B cell (primary cell): ENCODE results near the gene PAQR5. TPM values are rescaled to one million over a fixed set of nuclear protein-coding genes. Genes with fewer than 3 reads are reported as not detected.

Source experiments
- ATAC-seq: fragments of 200-7000 bp; cut with Tn5 transposase; one replicate; pipeline ENCODE4 v1.10.0; 2021; ENCODE audit warnings: low read depth, mild to moderate bottlenecking, moderate number of reproducible peaks, moderate library complexity
- CTCF ChIA-PET: fragments of 350-600 bp; sonication (Branson Sonifier 250); formaldehyde crosslinking; loops from one replicate; lab custom pipeline; 2021; ENCODE audit warnings: antibody characterized with exemption, inconsistent platforms; lab: Charles Lee
- POLR2A ChIA-PET: fragments of 350-600 bp; sonication (Branson Sonifier 250); formaldehyde crosslinking; loops from one replicate; lab custom pipeline; 2021; ENCODE audit warnings: antibody characterized with exemption; lab: Charles Lee
- DNase-seq: peaks from one replicate; pipeline ENCODE4 v3.0.0; 2013
- H2AFZ ChIP-seq: 2 replicates; pipeline ENCODE4 v1.6.1; 2012; ENCODE audit warnings: mild to moderate bottlenecking, low read depth, low read length; ENCODE audit not compliant: insufficient read depth, poor library complexity, severe bottlenecking
- H3K27ac ChIP-seq, 2 donors: 1 replicate in 1 of 2; 2 replicates in 1 of 2; pipeline ENCODE4 v1.5.1; 2012 to 2013; ENCODE audit warnings: low read length in 2 of 2, mild to moderate bottlenecking in 2 of 2, moderate library complexity in 1 of 2
- H3K27me3 ChIP-seq, 4 experiments: fragments of 200-600 bp in 1 of 4; sonication (generic) in 1 of 4; replicated peaks in 1 of 4; 1 replicate in 2 of 4; 2 replicates in 2 of 4; pipeline versions ENCODE4 v1.6.1 to v1.7.0; 2013 to 2016; ENCODE audit warnings: low read length in 3 of 4, mild to moderate bottlenecking in 2 of 4, mixed read lengths in 1 of 4, moderate library complexity in 1 of 4; ENCODE audit not compliant: insufficient read depth in 4 of 4, control insufficient read depth in 3 of 4; ENCODE audit errors: control extremely low read depth in 1 of 4
- H3K36me3 ChIP-seq, 2 experiments: replicated peaks in 1 of 2; 1 replicate in 1 of 2; 2 replicates in 1 of 2; pipeline versions ENCODE4 v1.6.1 to v1.7.1; 2013; ENCODE audit warnings: low read length in 1 of 2; ENCODE audit not compliant: insufficient read depth in 2 of 2, control insufficient read depth in 1 of 2; ENCODE audit errors: control extremely low read depth in 1 of 2, extremely low read depth in 1 of 2
- H3K4me1 ChIP-seq, 2 donors: fragments of 200-600 bp in 1 of 2; sonication (generic) in 1 of 2; 1 replicate in 1 of 2; 2 replicates in 1 of 2; pipeline versions ENCODE4 v1.5.1 to v1.6.1; 2013 to 2017; ENCODE audit warnings: low read length in 2 of 2; ENCODE audit not compliant: control insufficient read depth in 2 of 2, insufficient read depth in 2 of 2
- H3K4me2 ChIP-seq: replicated peaks from 2 replicates; pipeline ENCODE3; 2012; ENCODE audit warnings: mild to moderate bottlenecking, low read depth, low read length; ENCODE audit not compliant: poor library complexity, severe bottlenecking
- H3K4me3 ChIP-seq, 5 experiments: fragments of 200-600 bp in 1 of 5; sonication (generic) in 1 of 5; 1 replicate in 3 of 5; 2 replicates in 2 of 5; pipeline versions ENCODE4 v1.5.1 to v1.7.0; 2011 to 2016; ENCODE audit warnings: low read length in 4 of 5, mild to moderate bottlenecking in 4 of 5, low read depth in 2 of 5, control low read depth in 1 of 5, moderate library complexity in 1 of 5; ENCODE audit not compliant: insufficient read depth in 1 of 5; ENCODE audit errors: control extremely low read depth in 1 of 5, extremely low read depth in 1 of 5
- H3K79me2 ChIP-seq: fragments of 200-600 bp; sonication (generic); one replicate; pipeline ENCODE4 v1.6.0; 2016; ENCODE audit warnings: low read length; ENCODE audit not compliant: control insufficient read depth, insufficient read depth
- H3K9ac ChIP-seq: fragments of 200-600 bp; sonication (generic); 2 replicates; pipeline ENCODE4 v1.6.1; 2017; ENCODE audit warnings: mild to moderate bottlenecking, low read length, moderate library complexity
- H3K9me3 ChIP-seq, 3 donors: one replicate each; pipeline versions ENCODE4 v1.6.1 to v1.7.1; 2013; ENCODE audit warnings: low read length in 2 of 3; ENCODE audit not compliant: control insufficient read depth in 2 of 3, insufficient read depth in 1 of 3; ENCODE audit errors: control extremely low read depth in 1 of 3
- H4K20me1 ChIP-seq: 2 replicates; pipeline ENCODE4 v1.6.0; 2012; ENCODE audit warnings: mild to moderate bottlenecking, low read length; ENCODE audit not compliant: insufficient read depth, control insufficient read depth, poor library complexity, severe bottlenecking
- H3K27ac Mint-ChIP-seq: one replicate; pipeline ENCODE4 v1.8.0; 2021; ENCODE audit warnings: mixed read lengths
- H3K27me3 Mint-ChIP-seq: one replicate; pipeline ENCODE4 v1.8.0; 2021; ENCODE audit warnings: mixed read lengths
- H3K4me1 Mint-ChIP-seq: one replicate; pipeline ENCODE4 v1.8.0; 2021; ENCODE audit warnings: mixed read lengths
- H3K4me3 Mint-ChIP-seq: one replicate; pipeline ENCODE4 v1.8.0; 2021; ENCODE audit warnings: mixed read lengths
- H3K9me3 Mint-ChIP-seq: one replicate; pipeline ENCODE4 v1.8.0; 2022; ENCODE audit warnings: mixed read lengths; ENCODE audit not compliant: insufficient read depth
- EZH2 ChIP-seq: IDR thresholded peaks from 2 replicates; pipeline ENCODE4 v1.6.1; 2012; ENCODE audit warnings: borderline replicate concordance, low read depth, mild to moderate bottlenecking, moderate library complexity, low read length; ENCODE audit not compliant: insufficient read depth, poor library complexity, severe bottlenecking
- WGBS: methylation state at CpG from one replicate; pipeline ENCODE4 v1.1.5; 2013; ENCODE audit warnings: missing lambda C conversion rate; ENCODE audit not compliant: insufficient coverage; 5-methylcytosine and 5-hydroxymethylcytosine counted together
- intact Hi-C: fragments of 100-400 bp; cut with micrococcal nuclease; formaldehyde crosslinking; loops from one replicate; pipeline ENCODE4 v1.10.0; 2022
- polyA plus RNA-seq: library from polyadenylated mRNA; depleted of rRNA; stranded (reverse); fragments of >200 nt; gene quantifications from 2 replicates; pipeline ENCODE4 v1.2.3, GENCODE V29; 2012
- total RNA-seq, 2 donors: library from RNA; stranded (reverse); fragments of 120-200 nt in 1 of 2; gene quantifications; 1 replicate in 1 of 2; 2 replicates in 1 of 2; pipeline versions ENCODE4 v1.2.3 to v1.2.4, GENCODE V29; 2013 to 2022
- TF ChIP-seq, protein P1 (sequence below): fragments of 200-600 bp; IDR thresholded peaks from one replicate; pipeline ENCODE4 v1.8.0; 2022; ENCODE audit warnings: antibody characterized with exemption, mild to moderate bottlenecking

The PAQR5 gene
- total and polyA plus RNA-seq, 2 donors (not counting 1 experiment from before 2014, with no cell fraction given): not detected

DNA sequence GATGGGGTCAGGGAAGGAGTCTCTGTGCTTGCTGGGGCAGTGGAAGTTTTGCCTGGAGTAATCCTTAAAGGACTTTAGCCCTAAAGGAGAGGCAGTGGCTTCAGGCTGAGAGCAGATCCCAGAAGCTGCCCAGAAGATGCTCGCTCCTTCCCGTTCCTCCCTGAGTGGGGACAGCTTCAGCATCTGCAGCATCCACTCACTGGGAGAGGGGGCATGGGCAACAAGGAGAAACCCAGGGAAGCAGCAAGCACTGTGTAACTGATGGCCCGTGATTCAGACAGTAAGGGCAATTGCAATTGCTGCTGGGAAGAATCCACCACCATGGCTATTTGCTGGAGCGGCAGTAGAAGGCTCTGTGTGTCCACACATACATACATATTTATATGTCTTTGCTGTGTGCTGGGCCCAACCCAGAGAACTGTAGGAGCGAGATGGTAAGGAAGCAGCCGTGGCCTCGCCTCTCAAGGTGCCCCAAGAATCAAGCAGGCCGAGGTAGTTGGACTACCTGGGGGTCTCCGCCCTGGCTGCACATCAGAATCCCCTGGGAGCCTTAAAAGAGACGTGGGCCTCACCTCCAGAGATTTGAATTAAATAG, 5.8 kb upstream of the PAQR5 start:
- ChIA-PET POLR2A (no interaction called here), CTCF (no interaction called here)
- Mint-ChIP-seq H3K4me3 (no peak overlapping the region), H3K27ac (no peak overlapping the region), H3K27me3 (peaks cover 24% of the 10 kb centered on the region), H3K9me3 (no peaks in the 10 kb centered on the region), H3K4me1 (no peaks in the 10 kb centered on the region)
- Histone ChIP-seq H3K9me3 (no peaks in the 10 kb centered on the region), H4K20me1 (no peaks in the 10 kb centered on the region), H3K4me2 (no peak overlapping the region), H3K27me3 (peaks cover 0 to 7% (median 0%) of the 10 kb centered on the region in 4 experiments), H3K9ac (no peak overlapping the region), H2AFZ (no peak overlapping the region), H3K4me1 (no peaks in the 10 kb centered on the region), H3K36me3 (no peaks in the 10 kb centered on the region), H3K27ac (no peak overlapping the region), H3K79me2 (no peaks in the 10 kb centered on the region), H3K4me3 (no peak overlapping the region)
- WGBS: 87% methylated on average over 9 of the region's 10 CpGs
- TF ChIP-seq, protein P1, sequence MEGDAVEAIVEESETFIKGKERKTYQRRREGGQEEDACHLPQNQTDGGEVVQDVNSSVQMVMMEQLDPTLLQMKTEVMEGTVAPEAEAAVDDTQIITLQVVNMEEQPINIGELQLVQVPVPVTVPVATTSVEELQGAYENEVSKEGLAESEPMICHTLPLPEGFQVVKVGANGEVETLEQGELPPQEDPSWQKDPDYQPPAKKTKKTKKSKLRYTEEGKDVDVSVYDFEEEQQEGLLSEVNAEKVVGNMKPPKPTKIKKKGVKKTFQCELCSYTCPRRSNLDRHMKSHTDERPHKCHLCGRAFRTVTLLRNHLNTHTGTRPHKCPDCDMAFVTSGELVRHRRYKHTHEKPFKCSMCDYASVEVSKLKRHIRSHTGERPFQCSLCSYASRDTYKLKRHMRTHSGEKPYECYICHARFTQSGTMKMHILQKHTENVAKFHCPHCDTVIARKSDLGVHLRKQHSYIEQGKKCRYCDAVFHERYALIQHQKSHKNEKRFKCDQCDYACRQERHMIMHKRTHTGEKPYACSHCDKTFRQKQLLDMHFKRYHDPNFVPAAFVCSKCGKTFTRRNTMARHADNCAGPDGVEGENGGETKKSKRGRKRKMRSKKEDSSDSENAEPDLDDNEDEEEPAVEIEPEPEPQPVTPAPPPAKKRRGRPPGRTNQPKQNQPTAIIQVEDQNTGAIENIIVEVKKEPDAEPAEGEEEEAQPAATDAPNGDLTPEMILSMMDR: no peak
- no peak for TF ChIP-seq EZH2
- ATAC-seq (no peak), DNase-seq (no peak)
- intact Hi-C loops: no loop called here

DNA sequence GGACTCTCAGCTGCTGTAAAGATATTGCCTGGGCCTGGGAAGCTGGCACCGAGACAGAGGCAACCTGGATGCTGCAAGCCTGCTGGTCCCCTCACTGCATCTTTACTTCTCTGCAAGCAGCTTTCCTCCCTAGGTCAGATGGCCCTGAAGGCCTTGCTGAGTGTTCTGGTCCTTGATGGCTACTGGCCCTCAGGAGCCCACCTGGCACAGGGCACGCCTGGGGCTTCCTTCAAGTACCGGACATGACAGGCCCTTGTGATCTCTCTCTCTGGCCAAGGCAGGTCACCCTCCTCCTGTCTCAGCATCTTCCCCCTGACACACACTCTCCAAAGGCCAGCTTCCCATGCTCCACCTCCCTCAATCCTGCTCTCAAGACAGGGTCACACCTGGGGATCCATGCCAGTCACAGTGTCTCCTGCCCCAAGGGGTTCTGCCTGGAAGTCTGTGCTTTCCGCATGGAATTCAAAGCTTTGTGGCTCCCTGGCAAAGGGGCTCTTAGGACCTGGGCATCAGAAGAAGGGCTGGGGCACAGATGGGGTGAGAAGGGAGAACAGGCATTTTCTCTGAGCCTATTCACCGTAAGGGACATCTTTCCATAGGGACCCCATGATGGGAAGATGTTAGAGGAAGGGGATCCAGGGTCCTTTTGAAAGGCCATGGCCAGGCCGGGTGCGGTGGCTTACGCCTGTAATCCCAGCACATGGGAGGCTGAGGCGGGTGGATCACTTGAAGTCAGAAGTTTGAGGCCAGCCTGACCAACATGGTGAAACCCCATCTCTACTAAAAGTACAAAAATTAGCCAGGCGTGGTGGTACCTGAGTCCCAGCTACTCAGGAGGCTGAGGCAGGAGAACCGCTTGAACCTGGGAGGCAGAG, 4.7 kb upstream of the PAQR5 start:
- no peaks in the 10 kb centered on the region for H3K9me3 Mint-ChIP-seq
- Histone ChIP-seq H3K9ac (no peak overlapping the region), H3K4me1 (no peaks in the 10 kb centered on the region), H3K9me3 (no peaks in the 10 kb centered on the region), H3K79me2 (no peaks in the 10 kb centered on the region), H3K27ac (no peak overlapping the region), H3K27me3 (peaks cover 0 to 13% (median 0%) of the 10 kb centered on the region in 4 experiments), H3K36me3 (no peaks in the 10 kb centered on the region), H3K4me2 (no peak overlapping the region), H3K4me3 (no peak overlapping the region), H2AFZ (no peak overlapping the region), H4K20me1 (no peaks in the 10 kb centered on the region)
- H3K4me1 Mint-ChIP-seq: no peaks in the 10 kb centered on the region
- no peak overlapping the region for H3K27ac Mint-ChIP-seq
- CTCF ChIA-PET: no interaction called here
- ATAC-seq (no peak), DNase-seq (no peak)
- intact Hi-C loops: no loop called here
- peaks cover 24% of the 10 kb centered on the region for H3K27me3 Mint-ChIP-seq
- POLR2A ChIA-PET: no interaction called here
- TF ChIP-seq EZH2: no peak
- TF ChIP-seq, protein P1: no peak
- no peak overlapping the region for H3K4me3 Mint-ChIP-seq
- WGBS: 85% methylated on average over 6 of the region's 11 CpGs
